ENCODE results near the gene ACOT7. TPM values are rescaled to one million over a fixed set of nuclear protein-coding genes. Genes with fewer than 3 reads are reported as not detected.

Gene ACOT7
- total and polyA plus RNA-seq, 2 of the 13 experiments (the other 11 are each of a cell fraction or from before 2014, with no cell fraction given) = 33.0 to 55.8 TPM

GRCh38 chr1:6328091-6328490, 65.5 kb downstream of the ACOT7 start (continued):
- TF ChIP-seq KDM5B (CRISPR knock-in tag; IDR thresholded peaks at IDR 0.05; ENCODE audit: borderline replicate concordance) (no peak), ZBTB7A (CRISPR knock-in tag; IDR thresholded peaks at IDR 0.05) (no peak), PTBP1 (IDR thresholded peaks at IDR 0.05; ENCODE audit: low read depth, low read length, poor library complexity, severe bottlenecking) (no peak), SRSF9 (IDR thresholded peaks at IDR 0.05; ENCODE audit: borderline replicate concordance, insufficient read depth, low read depth, low read length, poor library complexity, severe bottlenecking) (no peak), ZNF530 (CRISPR knock-in tag; IDR thresholded peaks at IDR 0.05; ENCODE audit: low read depth) (no peak), ZKSCAN8 (CRISPR knock-in tag; IDR thresholded peaks at IDR 0.05; ENCODE audit: borderline replicate concordance) (no peak), HNRNPLL (IDR thresholded peaks at IDR 0.05; ENCODE audit: low read depth, low read length, poor library complexity, severe bottlenecking) (no peak)

- ATAC-seq (no peak), DNase-seq (ENCODE audit: low spot score) (no peak), FAIRE-seq (no peak)
- Histone ChIP-seq H2AFZ (ENCODE audit: low read length) (no peak overlapping the region), H3K79me2 (ENCODE audit: insufficient read depth, low read length) (no peaks in the 10 kb centered on the region), H3K9me3 (ENCODE audit: low read length) (no peaks in the 10 kb centered on the region), H4K20me1 (ENCODE audit: insufficient read depth, low read length) (no peaks in the 10 kb centered on the region), H3K4me3 (replicated peaks in 1 of 3; ENCODE audit: insufficient read depth in 1 of 3, low read depth in 2 of 3, low read length in 3 of 3) (no peak overlapping the region), H3K36me3 (replicated peaks in 1 of 2; ENCODE audit: control insufficient read depth in 1 of 2, insufficient read depth in 2 of 2, low read length in 2 of 2) (peaks cover 8 to 14% of the 10 kb centered on the region in 2 experiments; a peak in 4 of 5 replicates), H3K27ac (ENCODE audit: extremely low read length, insufficient read depth, low read length) (no peak overlapping the region), H3K27me3 (ENCODE audit: control insufficient read depth in 1 of 2, insufficient read depth in 2 of 2, low read length in 2 of 2) (no peaks in the 10 kb centered on the region), H3K4me1 (ENCODE audit: insufficient read depth, low read length) (no peaks in the 10 kb centered on the region), H3K9ac (ENCODE audit: insufficient read depth, low read depth, low read length) (no peak overlapping the region), H3K4me2 (ENCODE audit: low read depth, low read length) (no peak overlapping the region)
- in situ Hi-C loops (cut with HindIII; ENCODE audit: extremely low pct_ligation_motif_present, low pct_unique_long_range_greater_than_20kb) = no loop called here
- no peak for TF ChIP-seq ZNF644 (CRISPR knock-in tag; IDR thresholded peaks at IDR 0.05; ENCODE audit: low read depth)
- TF ChIP-seq ZMAT3 (CRISPR knock-in tag; conservative IDR thresholded peaks at IDR 0.05) = no peak
- TF ChIP-seq ARHGAP35 (CRISPR knock-in tag; IDR thresholded peaks at IDR 0.05; ENCODE audit: borderline replicate concordance) = no peak
- ChIA-PET POLR2A (no interaction called here), CTCF (ENCODE audit: low intra/inter-chr PET ratio, low total read pairs) (no interaction called here)
- BruUV-seq (replicated peaks) = no TSS peak
- intact Hi-C loops (cut with micrococcal nuclease; ENCODE audit: unreplicated experiment) = no loop called here
- 97% methylated on average over 7 of the region's 7 CpGs for WGBS (ENCODE audit: low lambda C conversion rate)
Measured at GRCh38 chr1:6325482-6325881, 68.1 kb downstream of the ACOT7 start.

Data from HepG2 (cell line).